ENCODE data around the gene CCDC187. TPM values are rescaled to one million over a fixed set of nuclear protein-coding genes. Genes with fewer than 3 reads are reported as not detected.
A peak's percentile ranks its signal among the peaks of the same experiment; 100 is the strongest.

CCDC187 gene
- total and polyA plus RNA-seq, 2 of the 8 experiments (the other 6 are each of a cell fraction or from before 2014, with no cell fraction given): 0.02 TPM; not detected in 1

GRCh38 chr9:136207616-136208015 lies 96.3 kb downstream of the CCDC187 start:
- no peak overlapping the region for H3K4me3 ChIP-seq (ENCODE audit: extremely low read depth in 1 of 4, insufficient read depth in 2 of 4, low read depth in 3 of 4, low read length in 4 of 4)
- peaks cover 2 to 8% (median 4%) of the 10 kb centered on the region in 4 experiments; a peak in 6 of 7 replicates for H3K4me1 ChIP-seq (replicated peaks in 1 of 4; ENCODE audit: control insufficient read depth in 3 of 4, insufficient read depth in 4 of 4, low read length in 3 of 4)
- ChIA-PET CTCF (ENCODE audit: partially characterized antibody) (interaction anchor here (0.7 to 5.0 kb wide), 6 partner anchors 9 to 76 kb away, joined by 3 to 26 read pairs (median 8); no protein-coding TSS in a partner anchor), POLR2A (ENCODE audit: partially characterized antibody) (interaction anchor here (0.8 kb wide), 1 partner anchor 10 kb away, joined by 3 read pairs; no protein-coding TSS in a partner anchor)
- no peak overlapping the region for H2BK12ac ChIP-seq (ENCODE audit: low read depth, low read length)
- H3K36me3 ChIP-seq (ENCODE audit: control insufficient read depth in 2 of 4, insufficient read depth in 4 of 4, low read length in 3 of 4): peaks cover 2 to 20% (median 4%) of the 10 kb centered on the region in 4 experiments; a peak in 3 of 8 replicates
- H4K8ac ChIP-seq (ENCODE audit: extremely low read depth, insufficient read depth, low read length): 0 out of 2 replicates have a peak overlapping the region, but pooled peaks have one; percentile 25
- H3K27me3 ChIP-seq (replicated peaks in 1 of 4; ENCODE audit: control insufficient read depth in 3 of 4, extremely low read depth in 1 of 4, insufficient read depth in 3 of 4, low read length in 3 of 4): peaks cover 22 to 36% (median 34%) of the 10 kb centered on the region in 4 experiments
- DNase-seq (ENCODE audit: low read depth in 1 of 2, low spot score in 2 of 2) (no peak), FAIRE-seq (no peak)
- no peak overlapping the region for H3K56ac ChIP-seq (replicated peaks; ENCODE audit: insufficient read length, low read depth, low read length)
- no peak overlapping the region for H3K27ac ChIP-seq (ENCODE audit: low read depth, low read length)
- H4K91ac ChIP-seq (replicated peaks; ENCODE audit: insufficient read length, low read length): no peak overlapping the region
- H3K79me2 ChIP-seq (ENCODE audit: control insufficient read depth in 1 of 2, insufficient read depth in 2 of 2, low read length in 2 of 2): no peaks in the 10 kb centered on the region
- H3K18ac ChIP-seq (ENCODE audit: extremely low read depth, low read length): no peak overlapping the region
- WGBS, 2 experiments (ENCODE audit: extremely low coverage in 1 of 2, insufficient coverage in 1 of 2, insufficient read length in 1 of 2, insufficient replicate concordance in 2 of 2, low coverage in 1 of 2, low lambda C conversion rate in 2 of 2, missing lambda C conversion rate in 1 of 2): 85% methylated on average over 9 of the region's 9 CpGs; no CpG with 5 or more reads in 1 of the 2 experiments
- H3K23ac ChIP-seq (ENCODE audit: insufficient read length): no peak overlapping the region
- H4K5ac ChIP-seq (ENCODE audit: insufficient read length, low read depth, low read length): no peak overlapping the region
- H3K9me3 ChIP-seq (ENCODE audit: insufficient read depth in 2 of 2, low read depth in 1 of 2, low read length in 1 of 2): no peaks in the 10 kb centered on the region; a peak in 1 of 4 replicates
- H2AK5ac ChIP-seq (ENCODE audit: low read depth, low read length): no peak overlapping the region
- no peak overlapping the region for H2BK15ac ChIP-seq (ENCODE audit: low read length)
- no peak overlapping the region for H3K9ac ChIP-seq (replicated peaks in 1 of 4; ENCODE audit: extremely low read depth in 1 of 4, low read depth in 3 of 4, low read length in 3 of 4)
- H3K14ac ChIP-seq (ENCODE audit: insufficient read length): no peak overlapping the region
- peaks cover 6% of the 10 kb centered on the region; the same call in 1 of the 2 replicates for H3K23me2 ChIP-seq (ENCODE audit: low read depth, low read length)
- peaks cover 4% of the 10 kb centered on the region; the same call in 1 of the 2 replicates for H3K79me1 ChIP-seq (ENCODE audit: low read depth, low read length)
- no peak overlapping the region for H3K4ac ChIP-seq (replicated peaks; ENCODE audit: insufficient read length, low read depth, low read length)
- peaks cover 30 to 42% of the 10 kb centered on the region in 2 experiments for H4K20me1 ChIP-seq (replicated peaks in 1 of 2; ENCODE audit: control insufficient read depth in 1 of 2, insufficient read depth in 2 of 2, low read length in 2 of 2)
- no peak overlapping the region for H2BK120ac ChIP-seq (replicated peaks; ENCODE audit: low read depth, low read length)
- H2BK20ac ChIP-seq (ENCODE audit: low read length): no peak overlapping the region
- H2AFZ ChIP-seq (ENCODE audit: low read length): no peak overlapping the region
- no peak overlapping the region for H2BK5ac ChIP-seq (ENCODE audit: low read depth, low read length)
- H3K4me2 ChIP-seq (ENCODE audit: insufficient read depth in 1 of 2, low read depth in 2 of 2, low read length in 2 of 2): no peak overlapping the region
- no peak for TF ChIP-seq TEAD4 (IDR thresholded peaks at IDR 0.05; ENCODE audit: low read depth, low read length)
